Measurements from ENCODE around the gene HOOK1. TPM values are rescaled to one million over a fixed set of nuclear protein-coding genes. Genes with fewer than 3 reads are reported as not detected.

The HOOK1 gene
- total RNA-seq, 1 experiment from 2014 or later, result 0.57 TPM

DNA sequence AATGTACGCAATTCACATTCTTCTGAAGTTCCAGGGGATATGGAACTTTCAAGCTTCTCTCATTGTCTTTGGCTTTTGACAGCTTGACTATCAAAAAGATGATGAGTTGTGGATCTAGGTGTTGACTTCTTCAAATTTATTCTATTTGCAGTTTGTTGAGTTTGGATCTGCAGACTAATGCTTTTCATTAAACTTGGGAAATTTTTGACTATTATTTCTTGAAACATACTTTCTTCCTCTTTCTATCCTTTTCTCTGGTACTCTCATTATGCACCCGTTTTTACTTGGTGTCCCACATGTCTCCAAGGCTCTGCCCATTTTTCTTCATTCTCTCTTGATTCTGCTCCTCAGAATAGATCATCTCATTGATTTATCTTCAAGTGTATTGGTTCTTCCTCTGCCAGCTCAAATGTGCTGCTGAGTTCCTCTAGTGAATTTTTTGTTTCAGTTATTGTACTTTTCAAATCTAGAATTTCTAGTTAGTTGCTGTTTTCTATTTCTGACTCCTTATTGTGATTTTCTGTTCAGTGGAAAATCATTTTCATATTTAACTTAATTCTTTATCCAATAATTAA is 62.4 kb downstream of the HOOK1 start:
- no peaks in the 10 kb centered on the region; the same call in 1 of the 2 replicates for H3K4me1 ChIP-seq (ENCODE audit: control insufficient read depth, insufficient read depth, low read length)
- DNase-seq (ENCODE audit: low read depth, low spot score) (no peak), ATAC-seq (no peak)
- in situ Hi-C loops (cut with HindIII; ENCODE audit: low pct_unique_long_range_greater_than_20kb, low sequenced_read_pairs) (no loop called here), intact Hi-C loops (cut with micrococcal nuclease; ENCODE audit: unreplicated experiment) (no loop called here)
- ChIA-PET CTCF (interaction anchor here (1.0 kb wide), 1 partner anchor 70 kb away, joined by 3 read pairs; no protein-coding TSS in a partner anchor), POLR2A (interaction anchor here (0.6 kb wide), 1 partner anchor 731 kb away, joined by 8 read pairs; no protein-coding TSS in a partner anchor)
- no peak overlapping the region for H3K4me3 ChIP-seq (ENCODE audit: low read depth in 2 of 2, low read length in 2 of 2)
- TF ChIP-seq POLR2AphosphoS5 (IDR thresholded peaks at IDR 0.05; ENCODE audit: low read depth, low read length), result no peak
- TF ChIP-seq REST (IDR thresholded peaks at IDR 0.05; ENCODE audit: insufficient read depth in 1 of 2, low read depth in 2 of 2, low read length in 1 of 2), result no peak
- no peak for TF ChIP-seq TCF7L2 (IDR thresholded peaks at IDR 0.05; ENCODE audit: low read depth, low read length)
- no peak for TF ChIP-seq CTCF (IDR thresholded peaks at IDR 0.05)
- no peak for TF ChIP-seq SIN3A (IDR thresholded peaks at IDR 0.05; ENCODE audit: borderline replicate concordance, insufficient read depth, low read depth, low read length)
- BruUV-seq (replicated peaks), result no TSS peak
- no peaks in the 10 kb centered on the region; the same call in 1 of the 2 replicates for H3K9me3 ChIP-seq (ENCODE audit: control insufficient read depth, insufficient read depth, low read depth, low read length)
- H3K27ac ChIP-seq (ENCODE audit: low read length), result no peak overlapping the region
- H3K27me3 ChIP-seq (ENCODE audit: control insufficient read depth, insufficient read depth, low read length), result no peaks in the 10 kb centered on the region
- H3K36me3 ChIP-seq (ENCODE audit: control insufficient read depth, insufficient read depth, low read length), result no peaks in the 10 kb centered on the region

DNA sequence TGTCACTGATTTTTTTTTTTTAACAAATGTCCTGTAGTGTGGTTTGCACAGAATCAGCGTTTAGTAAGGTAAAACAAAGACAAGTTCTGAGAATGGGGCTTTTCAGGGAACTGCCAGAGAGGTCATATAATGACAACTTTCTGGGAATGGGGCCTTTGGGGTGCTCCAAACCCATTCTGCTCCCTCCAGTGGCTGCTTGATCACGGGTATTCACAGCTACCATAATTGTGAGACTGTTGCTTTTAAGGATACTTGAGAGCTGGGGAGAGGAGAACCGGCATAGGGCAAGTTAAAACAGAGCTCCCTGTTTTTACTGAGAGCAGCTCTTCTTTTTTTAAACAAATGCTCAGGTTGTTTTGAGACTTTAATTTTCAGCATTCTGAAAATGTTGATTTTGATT is 63.6 kb downstream of the HOOK1 start:
- no peak for DNase-seq (ENCODE audit: low read depth, low spot score)
- H3K4me1 ChIP-seq (ENCODE audit: control insufficient read depth, insufficient read depth, low read length), result no peaks in the 10 kb centered on the region; the same call in 1 of the 2 replicates
- no peak overlapping the region for H3K4me3 ChIP-seq (ENCODE audit: low read depth in 2 of 2, low read length in 2 of 2)
- H3K27me3 ChIP-seq (ENCODE audit: control insufficient read depth, insufficient read depth, low read length), result no peaks in the 10 kb centered on the region
- no peak for TF ChIP-seq POLR2AphosphoS5 (IDR thresholded peaks at IDR 0.05; ENCODE audit: low read depth, low read length)
- TF ChIP-seq SIN3A (IDR thresholded peaks at IDR 0.05; ENCODE audit: borderline replicate concordance, insufficient read depth, low read depth, low read length), result no peak
- no peak for TF ChIP-seq CTCF (IDR thresholded peaks at IDR 0.05)
- no peak for TF ChIP-seq TCF7L2 (IDR thresholded peaks at IDR 0.05; ENCODE audit: low read depth, low read length)
- no peak for TF ChIP-seq REST (IDR thresholded peaks at IDR 0.05; ENCODE audit: insufficient read depth in 1 of 2, low read depth in 2 of 2, low read length in 1 of 2)
- in situ Hi-C loops (cut with HindIII; ENCODE audit: low pct_unique_long_range_greater_than_20kb, low sequenced_read_pairs) (no loop called here), intact Hi-C loops (cut with micrococcal nuclease; ENCODE audit: unreplicated experiment) (no loop called here)
- no peaks in the 10 kb centered on the region; the same call in 1 of the 2 replicates for H3K9me3 ChIP-seq (ENCODE audit: control insufficient read depth, insufficient read depth, low read depth, low read length)
- BruUV-seq (replicated peaks), result no TSS peak
- POLR2A ChIA-PET, result no interaction called here
- CTCF ChIA-PET, result interaction anchor here (1.9 kb wide), 1 partner anchor 69 kb away, joined by 30 read pairs; no protein-coding TSS in a partner anchor
- no peaks in the 10 kb centered on the region for H3K36me3 ChIP-seq (ENCODE audit: control insufficient read depth, insufficient read depth, low read length)
- no peak overlapping the region for H3K27ac ChIP-seq (ENCODE audit: low read length)
- no peak for ATAC-seq
